ENCODE data around the gene IFIT2.

DNA sequence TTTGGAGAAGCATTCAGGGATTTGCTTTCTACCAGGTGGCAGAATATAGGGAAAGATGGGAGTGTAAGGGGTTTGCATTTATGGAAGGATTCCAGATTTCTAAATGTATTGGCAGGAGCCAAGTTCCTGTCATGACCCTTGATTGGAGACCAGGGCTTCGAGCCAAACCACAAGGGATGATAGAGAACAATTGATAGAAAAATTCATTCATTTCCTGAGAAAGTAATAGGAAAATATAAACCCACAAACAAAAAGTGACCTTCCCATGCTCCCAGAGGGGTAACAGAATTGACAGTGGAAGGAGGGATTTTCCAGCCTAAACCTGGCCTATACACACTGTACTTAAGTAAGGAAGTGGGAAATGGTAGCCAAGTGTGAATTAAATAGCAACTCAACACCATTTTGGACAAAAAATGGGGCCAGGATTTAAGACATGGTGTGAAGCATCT is 22.4 kb upstream of the IFIT2 start:
- TF ChIP-seq, protein P1, sequence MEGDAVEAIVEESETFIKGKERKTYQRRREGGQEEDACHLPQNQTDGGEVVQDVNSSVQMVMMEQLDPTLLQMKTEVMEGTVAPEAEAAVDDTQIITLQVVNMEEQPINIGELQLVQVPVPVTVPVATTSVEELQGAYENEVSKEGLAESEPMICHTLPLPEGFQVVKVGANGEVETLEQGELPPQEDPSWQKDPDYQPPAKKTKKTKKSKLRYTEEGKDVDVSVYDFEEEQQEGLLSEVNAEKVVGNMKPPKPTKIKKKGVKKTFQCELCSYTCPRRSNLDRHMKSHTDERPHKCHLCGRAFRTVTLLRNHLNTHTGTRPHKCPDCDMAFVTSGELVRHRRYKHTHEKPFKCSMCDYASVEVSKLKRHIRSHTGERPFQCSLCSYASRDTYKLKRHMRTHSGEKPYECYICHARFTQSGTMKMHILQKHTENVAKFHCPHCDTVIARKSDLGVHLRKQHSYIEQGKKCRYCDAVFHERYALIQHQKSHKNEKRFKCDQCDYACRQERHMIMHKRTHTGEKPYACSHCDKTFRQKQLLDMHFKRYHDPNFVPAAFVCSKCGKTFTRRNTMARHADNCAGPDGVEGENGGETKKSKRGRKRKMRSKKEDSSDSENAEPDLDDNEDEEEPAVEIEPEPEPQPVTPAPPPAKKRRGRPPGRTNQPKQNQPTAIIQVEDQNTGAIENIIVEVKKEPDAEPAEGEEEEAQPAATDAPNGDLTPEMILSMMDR (IDR thresholded peaks at IDR 0.05): no peak
- no peak for TF ChIP-seq POLR2A (IDR thresholded peaks at IDR 0.05)

Data from esophagus squamous epithelium (tissue), 4 donors.